Measurements from ENCODE around the gene PKDREJ. TPM values are rescaled to one million over a fixed set of nuclear protein-coding genes. Genes with fewer than 3 reads are reported as not detected.
"Not testable (repeated sequence)": the region's sequence is repeated elsewhere in the genome, so short reads cannot be mapped to it uniquely, and the experiment has no call there.

Gene PKDREJ
- total RNA-seq, 1 experiment from 2014 or later: not detected

GRCh38 chr22:46273432-46274148, 10.4 kb upstream of the PKDREJ start:
- no peak for DNase-seq (ENCODE audit: low spot score)
- in situ Hi-C loops (cut with HindIII; ENCODE audit: low sequenced_read_pairs): no loop called here

GRCh38 chr22:46272762-46273431, 9.8 kb upstream of the PKDREJ start:
- no peak for DNase-seq (ENCODE audit: low spot score)
- in situ Hi-C loops (cut with HindIII; ENCODE audit: low sequenced_read_pairs): no loop called here

GRCh38 chr22:46272196-46272595, 9.1 kb upstream of the PKDREJ start:
- in situ Hi-C loops (cut with HindIII; ENCODE audit: low sequenced_read_pairs): no loop called here
- no peak for DNase-seq (ENCODE audit: low spot score)

- no peak for DNase-seq (ENCODE audit: low spot score)
- in situ Hi-C loops (cut with HindIII; ENCODE audit: low sequenced_read_pairs): no loop called here
These were observed 6.4 kb upstream of the PKDREJ start for GRCh38 chr22:46269564-46269963.

GRCh38 chr22:46267431-46268279, 4.5 kb upstream of the PKDREJ start, which contains the start of gene TTC38:
TTC38 (plus strand) TSS chr22:46268008; CDS start chr22:46268040, 32 bp downstream.
- in situ Hi-C loops (cut with HindIII; ENCODE audit: low sequenced_read_pairs): no loop called here
- DNase-seq (ENCODE audit: low spot score): peak; percentile 59

- in situ Hi-C loops (cut with HindIII; ENCODE audit: low sequenced_read_pairs); DNase-seq (ENCODE audit: low spot score): not testable (repeated sequence)
These were observed 2.5 kb upstream of the PKDREJ start for GRCh38 chr22:46265627-46266026.

GRCh38 chr22:46264520-46264919, 1.4 kb upstream of the PKDREJ start:
- in situ Hi-C loops (cut with HindIII; ENCODE audit: low sequenced_read_pairs): not testable (repeated sequence)

GRCh38 chr22:46262449-46263215, 511 bp downstream of the PKDREJ start:
- in situ Hi-C loops (cut with HindIII; ENCODE audit: low sequenced_read_pairs): no loop called here

More at GRCh38 chr22:46264520-46264919, 1.4 kb upstream of the PKDREJ start:
- DNase-seq (ENCODE audit: low spot score): not testable (repeated sequence)

GRCh38 chr22:46260038-46260437, 3.1 kb downstream of the PKDREJ start:
- in situ Hi-C loops (cut with HindIII; ENCODE audit: low sequenced_read_pairs): no loop called here
- DNase-seq (ENCODE audit: low spot score): no peak

More at GRCh38 chr22:46262449-46263215, 511 bp downstream of the PKDREJ start:
- DNase-seq (ENCODE audit: low spot score): no peak

- no peak for DNase-seq (ENCODE audit: low spot score)
- in situ Hi-C loops (cut with HindIII; ENCODE audit: low sequenced_read_pairs): no loop called here
These were observed 3.8 kb downstream of the PKDREJ start for GRCh38 chr22:46259374-46259773.

- no peak for DNase-seq (ENCODE audit: low spot score)
- in situ Hi-C loops (cut with HindIII; ENCODE audit: low sequenced_read_pairs): no loop called here
These were observed 6.7 kb downstream of the PKDREJ start for GRCh38 chr22:46256358-46256958.

- no peak for DNase-seq (ENCODE audit: low spot score)
- in situ Hi-C loops (cut with HindIII; ENCODE audit: low sequenced_read_pairs): no loop called here
These were observed 11.2 kb downstream of the PKDREJ start for GRCh38 chr22:46251816-46252380.

- in situ Hi-C loops (cut with HindIII; ENCODE audit: low sequenced_read_pairs): no loop called here
- DNase-seq (ENCODE audit: low spot score): no peak
These were observed 11.9 kb downstream of the PKDREJ start for GRCh38 chr22:46251266-46251665.

- in situ Hi-C loops (cut with HindIII; ENCODE audit: low sequenced_read_pairs): no loop called here
- DNase-seq (ENCODE audit: low spot score): no peak
These were observed 12.4 kb downstream of the PKDREJ start for GRCh38 chr22:46250783-46251125.

- peak; percentile 87 for DNase-seq (ENCODE audit: low spot score)
- in situ Hi-C loops (cut with HindIII; ENCODE audit: low sequenced_read_pairs): no loop called here
These were observed 12.9 kb downstream of the PKDREJ start, which contains the start of gene CDPF1 for GRCh38 chr22:46250035-46250782. CDPF1 (minus strand) TSS chr22:46250293; CDS start chr22:46248284, 2,009 bp downstream.

- DNase-seq (ENCODE audit: low spot score): no peak
- in situ Hi-C loops (cut with HindIII; ENCODE audit: low sequenced_read_pairs): no loop called here
These were observed 15.6 kb downstream of the PKDREJ start for GRCh38 chr22:46247443-46247975.

- no peak for DNase-seq (ENCODE audit: low spot score)
- in situ Hi-C loops (cut with HindIII; ENCODE audit: low sequenced_read_pairs): no loop called here
These were observed 17.0 kb downstream of the PKDREJ start for GRCh38 chr22:46246178-46246577.

Data from G401 (cell line).